ENCODE data around the gene ZNF536.

DNA sequence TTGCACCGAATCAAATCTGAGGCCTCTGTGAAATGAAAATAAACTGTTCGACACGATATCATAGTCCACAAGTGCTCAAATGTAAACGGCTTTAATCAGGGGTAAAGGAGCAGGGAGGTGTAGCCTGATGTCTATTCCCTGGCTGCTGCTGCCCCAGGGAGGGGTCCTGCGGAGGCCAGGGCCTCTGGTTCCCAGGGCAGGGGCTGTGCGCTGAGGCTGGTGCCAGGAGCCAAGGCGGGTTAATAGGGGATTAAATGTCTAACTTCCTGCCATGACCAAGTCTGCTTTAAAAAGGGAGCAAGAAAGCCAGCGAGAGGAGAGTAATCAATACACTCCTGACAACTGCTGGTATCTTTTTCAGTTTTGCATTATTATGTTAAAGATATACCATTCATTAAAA lies 59.4 kb downstream of the ZNF536 start:
- TF ChIP-seq POLR2AphosphoS5 (IDR thresholded peaks at IDR 0.05; ENCODE audit: insufficient read depth, low read depth, low read length): no peak
- TF ChIP-seq, protein P1, sequence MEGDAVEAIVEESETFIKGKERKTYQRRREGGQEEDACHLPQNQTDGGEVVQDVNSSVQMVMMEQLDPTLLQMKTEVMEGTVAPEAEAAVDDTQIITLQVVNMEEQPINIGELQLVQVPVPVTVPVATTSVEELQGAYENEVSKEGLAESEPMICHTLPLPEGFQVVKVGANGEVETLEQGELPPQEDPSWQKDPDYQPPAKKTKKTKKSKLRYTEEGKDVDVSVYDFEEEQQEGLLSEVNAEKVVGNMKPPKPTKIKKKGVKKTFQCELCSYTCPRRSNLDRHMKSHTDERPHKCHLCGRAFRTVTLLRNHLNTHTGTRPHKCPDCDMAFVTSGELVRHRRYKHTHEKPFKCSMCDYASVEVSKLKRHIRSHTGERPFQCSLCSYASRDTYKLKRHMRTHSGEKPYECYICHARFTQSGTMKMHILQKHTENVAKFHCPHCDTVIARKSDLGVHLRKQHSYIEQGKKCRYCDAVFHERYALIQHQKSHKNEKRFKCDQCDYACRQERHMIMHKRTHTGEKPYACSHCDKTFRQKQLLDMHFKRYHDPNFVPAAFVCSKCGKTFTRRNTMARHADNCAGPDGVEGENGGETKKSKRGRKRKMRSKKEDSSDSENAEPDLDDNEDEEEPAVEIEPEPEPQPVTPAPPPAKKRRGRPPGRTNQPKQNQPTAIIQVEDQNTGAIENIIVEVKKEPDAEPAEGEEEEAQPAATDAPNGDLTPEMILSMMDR (IDR thresholded peaks at IDR 0.05; ENCODE audit: extremely low read depth in 1 of 2, insufficient read depth in 1 of 2, low read depth in 1 of 2, low read length in 2 of 2): no peak
